DMS79 treated with DMSO at 0.1 percent for 48 hours (cell line): ENCODE data around the gene ACTR2.
"Not testable (repeated sequence)": the region's sequence is repeated elsewhere in the genome, so short reads cannot be mapped to it uniquely, and the experiment has no call there.

Experiments used
- DNase-seq: peaks from one replicate; lab custom pipeline; 2025; lab: John Stamatoyannopoulos, UW

ACTR2 gene

GRCh38 chr2:65228263-65228750, 676 bp downstream of the ACTR2 start:
- peak; percentile 27 for DNase-seq

GRCh38 chr2:65231121-65231520, 3.5 kb downstream of the ACTR2 start:
- no peak for DNase-seq

- DNase-seq = no peak
These were observed 4.4 kb downstream of the ACTR2 start for GRCh38 chr2:65231892-65232477.

- DNase-seq = no peak
These were observed 5.0 kb downstream of the ACTR2 start for GRCh38 chr2:65232636-65233035.

GRCh38 chr2:65240657-65241056, 13.0 kb downstream of the ACTR2 start:
- DNase-seq = no peak

GRCh38 chr2:65244452-65244851, 16.8 kb downstream of the ACTR2 start:
- not testable (repeated sequence) for DNase-seq

- no peak for DNase-seq
These were observed 25.0 kb downstream of the ACTR2 start for GRCh38 chr2:65252640-65253039.

- DNase-seq = no peak
These were observed 27.7 kb downstream of the ACTR2 start for GRCh38 chr2:65255356-65255755.

- no peak for DNase-seq
These were observed 28.4 kb downstream of the ACTR2 start for GRCh38 chr2:65256054-65256453.

- DNase-seq = not testable (repeated sequence)
These were observed 30.2 kb downstream of the ACTR2 start for GRCh38 chr2:65257866-65258265.

GRCh38 chr2:65261676-65262075, 34.0 kb downstream of the ACTR2 start:
- no peak for DNase-seq

GRCh38 chr2:65263262-65263661, 35.6 kb downstream of the ACTR2 start:
- DNase-seq = no peak

- no peak for DNase-seq
These were observed 36.4 kb downstream of the ACTR2 start for GRCh38 chr2:65263986-65264385.

GRCh38 chr2:65264821-65265670, 37.4 kb downstream of the ACTR2 start:
- DNase-seq = peak; percentile 61

- DNase-seq = no peak
These were observed 38.0 kb downstream of the ACTR2 start for GRCh38 chr2:65265671-65266045.

- no peak for DNase-seq
These were observed 39.4 kb downstream of the ACTR2 start for GRCh38 chr2:65267008-65267407.

- no peak for DNase-seq
These were observed 41.3 kb downstream of the ACTR2 start for GRCh38 chr2:65268957-65269356.

- no peak for DNase-seq
These were observed 45.7 kb downstream of the ACTR2 start for GRCh38 chr2:65273344-65273743.

GRCh38 chr2:65275141-65275915, 47.7 kb downstream of the ACTR2 start:
- no peak for DNase-seq

- no peak for DNase-seq
These were observed 49.0 kb downstream of the ACTR2 start for GRCh38 chr2:65276609-65277008.

GRCh38 chr2:65277118-65277517, 49.5 kb downstream of the ACTR2 start:
- DNase-seq = no peak

GRCh38 chr2:65277791-65278483, 50.3 kb downstream of the ACTR2 start:
- DNase-seq = peak; percentile 98
